HG02840 (cell line): Measurements from ENCODE around the gene TYW1B.
"Not testable (repeated sequence)": the region's sequence is repeated elsewhere in the genome, so short reads cannot be mapped to it uniquely, and the experiment has no call there.

ENCODE experiments used
- ATAC-seq: cut with Tn5 transposase; IDR thresholded peaks from one replicate; pipeline ENCODE4 v1.9.1; 2021; ENCODE audit warnings: mild to moderate bottlenecking, moderate library complexity, moderate number of reproducible peaks; ENCODE audit not compliant: unreplicated experiment, low FRiP score

Gene TYW1B

GRCh38 chr7:72706521-72706920 lies 121.5 kb downstream of the TYW1B start:
- no peak for ATAC-seq

- ATAC-seq, result not testable (repeated sequence)
Observed at GRCh38 chr7:72705693-72706092, 122.3 kb downstream of the TYW1B start.

GRCh38 chr7:72704894-72705293 lies 123.1 kb downstream of the TYW1B start:
- ATAC-seq, result no peak

- ATAC-seq, result not testable (repeated sequence)
Observed at GRCh38 chr7:72700548-72700947, 127.5 kb downstream of the TYW1B start.

GRCh38 chr7:72697066-72697465 lies 130.9 kb downstream of the TYW1B start:
- ATAC-seq, result not testable (repeated sequence)

- ATAC-seq, result not testable (repeated sequence)
Observed at GRCh38 chr7:72696643-72697042, 131.4 kb downstream of the TYW1B start.

- not testable (repeated sequence) for ATAC-seq
Observed at GRCh38 chr7:72695482-72695881, 132.5 kb downstream of the TYW1B start.

- not testable (repeated sequence) for ATAC-seq
Observed at GRCh38 chr7:72691442-72691841, 136.6 kb downstream of the TYW1B start.

- ATAC-seq, result not testable (repeated sequence)
Observed at GRCh38 chr7:72690177-72690576, 137.8 kb downstream of the TYW1B start.

GRCh38 chr7:72689344-72689743 lies 138.7 kb downstream of the TYW1B start:
- not testable (repeated sequence) for ATAC-seq

GRCh38 chr7:72681211-72681610 lies 146.8 kb downstream of the TYW1B start:
- not testable (repeated sequence) for ATAC-seq

- not testable (repeated sequence) for ATAC-seq
Observed at GRCh38 chr7:72676880-72677279, 151.1 kb downstream of the TYW1B start.

- ATAC-seq, result not testable (repeated sequence)
Observed at GRCh38 chr7:72676086-72676690, 151.8 kb downstream of the TYW1B start.

GRCh38 chr7:72675686-72676085 lies 152.3 kb downstream of the TYW1B start:
- not testable (repeated sequence) for ATAC-seq

GRCh38 chr7:72674394-72674793 lies 153.6 kb downstream of the TYW1B start:
- ATAC-seq, result no peak

- ATAC-seq, result not testable (repeated sequence)
Observed at GRCh38 chr7:72670850-72671249, 157.2 kb downstream of the TYW1B start.

GRCh38 chr7:72668435-72668834 lies 159.6 kb downstream of the TYW1B start:
- ATAC-seq, result not testable (repeated sequence)

GRCh38 chr7:72667049-72667448 lies 161.0 kb downstream of the TYW1B start:
- ATAC-seq, result not testable (repeated sequence)

GRCh38 chr7:72648574-72648973 lies 179.4 kb downstream of the TYW1B start:
- ATAC-seq, result not testable (repeated sequence)

GRCh38 chr7:72643708-72644107 lies 184.3 kb downstream of the TYW1B start:
- not testable (repeated sequence) for ATAC-seq

GRCh38 chr7:72641485-72642248 lies 186.3 kb downstream of the TYW1B start:
- not testable (repeated sequence) for ATAC-seq

- ATAC-seq, result not testable (repeated sequence)
Observed at GRCh38 chr7:72640740-72641139, 187.3 kb downstream of the TYW1B start.
